HepG2 (cell line): ENCODE data around the gene CNNM1. TPM values are rescaled to one million over a fixed set of nuclear protein-coding genes. Genes with fewer than 3 reads are reported as not detected.
A peak's percentile ranks its signal among the peaks of the same experiment; 100 is the strongest.

Experiments used
- ARNTL ChIP-seq: sonication (generic); formaldehyde crosslinking; IDR thresholded peaks from 2 replicates; pipeline ENCODE4 v1.4.0; 2020; ENCODE audit warnings: mild to moderate bottlenecking, missing genetic modification reagents
- ATF1 ChIP-seq: IDR thresholded peaks from 2 replicates; pipeline ENCODE4 v1.6.1; 2016; ENCODE audit warnings: mild to moderate bottlenecking, control low read depth
- CCAR2 ChIP-seq: fragments of 200-400 bp; formaldehyde crosslinking; optimal IDR thresholded peaks from 2 replicates; pipeline ENCODE3; 2018; ENCODE audit warnings: low read depth, mild to moderate bottlenecking, low read length, moderate library complexity
- FOXC1 ChIP-seq: sonication (generic); formaldehyde crosslinking; IDR thresholded peaks from 2 replicates; pipeline ENCODE4 v1.8.0; 2022; ENCODE audit warnings: mild to moderate bottlenecking, missing genetic modification reagents, borderline replicate concordance
- GABPA ChIP-seq, 2 experiments: IDR thresholded peaks; 2 replicates each; pipeline ENCODE4 v1.6.1; 2011 to 2016; ENCODE audit warnings: low read depth in 2 of 2, low read length in 1 of 2, missing biosample characterization in 1 of 2, missing genetic modification characterization in 1 of 2
- HMG20A ChIP-seq: IDR thresholded peaks from 2 replicates; pipeline ENCODE4 v1.6.1; 2016; ENCODE audit warnings: borderline replicate concordance
- KDM6A ChIP-seq: IDR thresholded peaks from 2 replicates; pipeline ENCODE4 v1.6.1; 2016; ENCODE audit warnings: low read depth
- KLF9 ChIP-seq: IDR thresholded peaks from 2 replicates; pipeline ENCODE4 v1.6.1; 2016; ENCODE audit warnings: low read depth
- RORA ChIP-seq: sonication (generic); formaldehyde crosslinking; IDR thresholded peaks from 2 replicates; pipeline ENCODE4 v1.5.0; 2020; ENCODE audit warnings: mild to moderate bottlenecking, missing genetic modification reagents, moderate library complexity
- SIX4 ChIP-seq: sonication (generic); formaldehyde crosslinking; IDR thresholded peaks from 2 replicates; pipeline ENCODE4 v1.4.0; 2020; ENCODE audit warnings: missing genetic modification reagents
- SOX5 ChIP-seq: IDR thresholded peaks from 2 replicates; pipeline ENCODE4 v1.6.1; 2016; ENCODE audit warnings: borderline replicate concordance
- SP4 ChIP-seq: sonication (generic); formaldehyde crosslinking; IDR thresholded peaks from 2 replicates; pipeline ENCODE4 v1.8.1; 2023; ENCODE audit warnings: mild to moderate bottlenecking, missing genetic modification reagents
- TARDBP ChIP-seq: sonication (generic); formaldehyde crosslinking; IDR thresholded peaks from 2 replicates; pipeline ENCODE4 v1.8.0; 2022; ENCODE audit warnings: mild to moderate bottlenecking, missing genetic modification reagents
- TBX3 ChIP-seq: fragments of 450-650 bp; IDR thresholded peaks from 2 replicates; pipeline ENCODE4 v1.6.1; 2017; ENCODE audit warnings: antibody characterized with exemption, mild to moderate bottlenecking, inconsistent platforms, borderline replicate concordance
- ZNF281 ChIP-seq: sonication (generic); formaldehyde crosslinking; IDR thresholded peaks from 2 replicates; pipeline ENCODE4 v1.4.0; 2020; ENCODE audit warnings: missing genetic modification reagents, borderline replicate concordance
- ZNF460 ChIP-seq: sonication (generic); formaldehyde crosslinking; IDR thresholded peaks from 2 replicates; pipeline ENCODE4 v1.5.1; 2020; ENCODE audit warnings: missing genetic modification reagents, mild to moderate bottlenecking, borderline replicate concordance
- ZNF652 ChIP-seq: IDR thresholded peaks from 2 replicates; pipeline ENCODE4 v1.6.1; 2016; ENCODE audit warnings: low read depth, borderline replicate concordance
- ZNF75D ChIP-seq: sonication (generic); formaldehyde crosslinking; IDR thresholded peaks from 2 replicates; pipeline ENCODE4 v1.8.1; 2023; ENCODE audit warnings: missing genetic modification reagents, mild to moderate bottlenecking, borderline replicate concordance
- ZNF772 ChIP-seq: sonication (generic); formaldehyde crosslinking; IDR thresholded peaks from 2 replicates; pipeline ENCODE4 v1.5.0; 2020; ENCODE audit warnings: mild to moderate bottlenecking, missing genetic modification reagents
- ZSCAN9 ChIP-seq: IDR thresholded peaks from 2 replicates; pipeline ENCODE4 v1.6.1; 2016; ENCODE audit warnings: borderline replicate concordance
- polyA plus RNA-seq, 8 experiments: library from polyadenylated mRNA; depleted of rRNA in 3 of 8; stranded (reverse) in 7 of 8; unstranded in 1 of 8; fragments of >200 nt; fragmentation: Illumina TruSeq in 4 of 8; extraction: Trizol in 4 of 8; gene quantifications; 2 replicates each; pipeline versions ENCODE4 v1.2.1 to v1.2.3, GENCODE V29; 2011 to 2016; ENCODE audit warnings: low read depth in 4 of 8, missing spikeins in 1 of 8, mixed read lengths in 1 of 8; ENCODE audit not compliant: insufficient read depth in 1 of 8
- total RNA-seq, 5 experiments: library from RNA; depleted of rRNA; stranded (reverse); fragments of >200 nt; fragmentation: Illumina TruSeq; extraction: Trizol; gene quantifications; 2 replicates each; pipeline ENCODE4 v1.2.3, GENCODE V29; 2016; ENCODE audit warnings: low read depth in 1 of 5
- TF ChIP-seq, protein P1 (sequence below): sonication (generic); formaldehyde crosslinking; IDR thresholded peaks from 2 replicates; pipeline ENCODE4 v1.5.0; 2020; ENCODE audit warnings: missing genetic modification reagents, mild to moderate bottlenecking, borderline replicate concordance
- TF ChIP-seq, protein P2 (sequence below): sonication (generic); formaldehyde crosslinking; IDR thresholded peaks from 2 replicates; pipeline ENCODE4 v1.4.0; 2020; ENCODE audit warnings: missing genetic modification reagents
- TF ChIP-seq, protein P3 (sequence below): sonication (generic); formaldehyde crosslinking; IDR thresholded peaks from 2 replicates; pipeline ENCODE4 v1.8.0; 2022; ENCODE audit warnings: missing genetic modification reagents, mild to moderate bottlenecking, moderate library complexity, borderline replicate concordance

The CNNM1 gene
- total and polyA plus RNA-seq, 2 of the 13 experiments (the other 11 are each of a cell fraction or from before 2014, with no cell fraction given) = 4.3 to 9.6 TPM

DNA sequence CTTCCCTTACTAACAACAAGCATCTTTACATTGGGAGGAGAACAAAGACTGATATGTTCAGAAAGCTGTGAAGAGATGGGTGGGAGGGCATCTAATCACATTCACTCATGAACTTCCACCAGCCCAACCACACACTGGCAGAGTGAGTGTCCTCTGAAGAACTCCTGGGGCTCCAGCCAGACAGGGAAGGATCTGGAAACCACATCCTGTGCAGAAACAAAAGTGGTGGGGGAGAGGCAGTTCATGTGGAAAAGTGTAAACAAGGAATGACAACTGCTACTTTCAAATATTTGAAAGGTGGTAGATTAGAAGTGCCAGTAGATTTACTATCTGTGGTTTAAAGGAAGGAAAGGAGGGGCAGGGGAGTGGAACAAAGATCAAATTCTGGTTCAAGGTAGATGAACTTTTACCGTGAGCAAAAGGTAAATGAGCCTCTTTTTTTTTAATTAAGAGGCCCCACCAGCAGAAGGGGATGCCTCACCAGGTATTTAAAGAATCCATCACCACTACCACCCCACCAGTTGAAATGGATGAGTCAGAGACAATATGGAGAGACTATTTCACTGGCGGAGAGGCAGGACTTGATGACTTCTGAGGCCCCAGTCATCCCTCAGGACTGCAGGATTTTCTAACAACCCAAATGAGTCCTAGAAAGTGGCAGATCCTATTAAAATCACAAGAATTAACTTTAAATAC, 66.7 kb downstream of the CNNM1 start (continued):
- TF ChIP-seq, protein P1, sequence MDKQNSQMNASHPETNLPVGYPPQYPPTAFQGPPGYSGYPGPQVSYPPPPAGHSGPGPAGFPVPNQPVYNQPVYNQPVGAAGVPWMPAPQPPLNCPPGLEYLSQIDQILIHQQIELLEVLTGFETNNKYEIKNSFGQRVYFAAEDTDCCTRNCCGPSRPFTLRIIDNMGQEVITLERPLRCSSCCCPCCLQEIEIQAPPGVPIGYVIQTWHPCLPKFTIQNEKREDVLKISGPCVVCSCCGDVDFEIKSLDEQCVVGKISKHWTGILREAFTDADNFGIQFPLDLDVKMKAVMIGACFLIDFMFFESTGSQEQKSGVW = no peak
- TF ChIP-seq ZNF75D (CRISPR knock-in tag) (no peak), ZNF460 (CRISPR knock-in tag) (no peak), ARNTL (peak; percentile 73), HMG20A (peak; percentile 86; the same call in 1 of the 2 replicates), GABPA (IDR thresholded peaks at IDR 0.05; ENCODE audit: low read depth, low read length) (no peak), GABPA (CRISPR knock-in tag; IDR thresholded peaks at IDR 0.05; ENCODE audit: low read depth) (peak; percentile 42), KLF9 (CRISPR knock-in tag) (no peak), SP4 (CRISPR knock-in tag) (0 out of 2 replicates have a peak, but pooled peaks have one; percentile 21), SIX4 (CRISPR knock-in tag) (0 out of 2 replicates have a peak, but pooled peaks have one; percentile 51), ZNF652 (CRISPR knock-in tag) (peak; percentile 38; the same call in 1 of the 2 replicates), TBX3 (peak; percentile 81; the same call in 1 of the 2 replicates), CCAR2 (no peak), KDM6A (CRISPR knock-in tag) (peak; percentile 39; the same call in 1 of the 2 replicates), ATF1 (CRISPR knock-in tag) (peak; percentile 50; the same call in 1 of the 2 replicates), ZNF281 (CRISPR knock-in tag) (peak; percentile 77), ZNF772 (CRISPR knock-in tag) (no peak), ZSCAN9 (CRISPR knock-in tag) (0 out of 2 replicates have a peak, but pooled peaks have one; percentile 71), TARDBP (CRISPR knock-in tag) (peak; percentile 95), RORA (no peak), SOX5 (CRISPR knock-in tag) (peak; percentile 92), FOXC1 (CRISPR knock-in tag) (0 out of 2 replicates have a peak, but pooled peaks have one; percentile 50)
- TF ChIP-seq, protein P2, sequence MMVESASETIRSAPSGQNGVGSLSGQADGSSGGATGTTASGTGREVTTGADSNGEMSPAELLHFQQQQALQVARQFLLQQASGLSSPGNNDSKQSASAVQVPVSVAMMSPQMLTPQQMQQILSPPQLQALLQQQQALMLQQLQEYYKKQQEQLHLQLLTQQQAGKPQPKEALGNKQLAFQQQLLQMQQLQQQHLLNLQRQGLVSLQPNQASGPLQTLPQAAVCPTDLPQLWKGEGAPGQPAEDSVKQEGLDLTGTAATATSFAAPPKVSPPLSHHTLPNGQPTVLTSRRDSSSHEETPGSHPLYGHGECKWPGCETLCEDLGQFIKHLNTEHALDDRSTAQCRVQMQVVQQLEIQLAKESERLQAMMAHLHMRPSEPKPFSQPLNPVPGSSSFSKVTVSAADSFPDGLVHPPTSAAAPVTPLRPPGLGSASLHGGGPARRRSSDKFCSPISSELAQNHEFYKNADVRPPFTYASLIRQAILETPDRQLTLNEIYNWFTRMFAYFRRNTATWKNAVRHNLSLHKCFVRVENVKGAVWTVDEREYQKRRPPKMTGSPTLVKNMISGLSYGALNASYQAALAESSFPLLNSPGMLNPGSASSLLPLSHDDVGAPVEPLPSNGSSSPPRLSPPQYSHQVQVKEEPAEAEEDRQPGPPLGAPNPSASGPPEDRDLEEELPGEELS = peak; percentile 96
- TF ChIP-seq, protein P3, sequence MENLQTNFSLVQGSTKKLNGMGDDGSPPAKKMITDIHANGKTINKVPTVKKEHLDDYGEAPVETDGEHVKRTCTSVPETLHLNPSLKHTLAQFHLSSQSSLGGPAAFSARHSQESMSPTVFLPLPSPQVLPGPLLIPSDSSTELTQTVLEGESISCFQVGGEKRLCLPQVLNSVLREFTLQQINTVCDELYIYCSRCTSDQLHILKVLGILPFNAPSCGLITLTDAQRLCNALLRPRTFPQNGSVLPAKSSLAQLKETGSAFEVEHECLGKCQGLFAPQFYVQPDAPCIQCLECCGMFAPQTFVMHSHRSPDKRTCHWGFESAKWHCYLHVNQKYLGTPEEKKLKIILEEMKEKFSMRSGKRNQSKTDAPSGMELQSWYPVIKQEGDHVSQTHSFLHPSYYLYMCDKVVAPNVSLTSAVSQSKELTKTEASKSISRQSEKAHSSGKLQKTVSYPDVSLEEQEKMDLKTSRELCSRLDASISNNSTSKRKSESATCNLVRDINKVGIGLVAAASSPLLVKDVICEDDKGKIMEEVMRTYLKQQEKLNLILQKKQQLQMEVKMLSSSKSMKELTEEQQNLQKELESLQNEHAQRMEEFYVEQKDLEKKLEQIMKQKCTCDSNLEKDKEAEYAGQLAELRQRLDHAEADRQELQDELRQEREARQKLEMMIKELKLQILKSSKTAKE = peak; percentile 71
